GM20431 (cell line): ENCODE data around the gene ZMIZ2.

Experiments
- in situ Hi-C: fragments of 300-500 bp; cut with MseI, MboI; formaldehyde crosslinking; loops from one replicate; pipeline ENCODE4 v1.15.0; 2020; ENCODE audit warnings: low sequenced_read_pairs; ENCODE audit not compliant: unreplicated experiment

ZMIZ2 gene

DNA sequence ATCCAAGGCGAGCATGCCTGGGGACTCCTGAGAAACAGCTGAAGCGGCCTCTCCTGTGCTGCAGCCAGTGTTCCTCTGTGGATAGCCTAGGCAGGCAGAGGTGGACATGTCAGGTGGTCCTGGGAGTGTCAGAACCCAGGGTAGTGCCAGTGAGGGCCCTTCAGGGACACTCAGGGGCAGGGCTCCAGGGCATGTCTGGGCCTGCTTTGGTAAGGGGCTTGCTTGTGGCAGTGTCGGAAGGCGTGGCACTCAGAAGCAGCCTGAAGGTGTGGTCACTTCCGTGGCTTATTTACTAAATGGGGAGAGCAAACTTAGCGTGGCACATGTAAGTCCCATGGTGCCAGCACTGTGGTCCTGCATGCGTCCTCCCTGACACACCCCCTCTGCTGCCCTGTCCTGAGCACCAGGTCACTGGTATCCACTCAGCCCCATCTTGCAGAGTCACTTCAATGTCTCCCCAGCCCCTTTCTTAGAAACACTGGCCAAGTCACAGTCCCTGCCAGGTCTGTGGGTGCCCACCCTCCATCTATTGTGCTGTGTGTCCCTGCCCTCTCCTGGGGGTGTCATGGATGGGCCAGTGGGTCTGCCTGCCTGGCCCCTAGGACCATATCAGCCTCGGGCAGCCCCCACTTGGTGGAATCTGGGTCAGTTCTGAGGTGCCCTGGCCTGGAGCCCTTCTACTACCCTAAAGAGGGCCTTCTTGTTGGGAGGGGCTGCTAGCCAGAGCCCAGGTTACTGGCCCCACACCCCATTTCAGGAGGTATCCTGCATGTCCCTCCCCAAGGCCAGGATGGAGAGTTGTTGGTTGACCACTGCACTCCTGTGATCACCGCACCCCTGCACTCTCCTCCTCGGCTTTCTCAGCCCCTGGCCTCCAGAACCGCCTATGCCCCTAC lies 6.4 kb downstream of the ZMIZ2 start:
- in situ Hi-C loops = no loop called here

DNA sequence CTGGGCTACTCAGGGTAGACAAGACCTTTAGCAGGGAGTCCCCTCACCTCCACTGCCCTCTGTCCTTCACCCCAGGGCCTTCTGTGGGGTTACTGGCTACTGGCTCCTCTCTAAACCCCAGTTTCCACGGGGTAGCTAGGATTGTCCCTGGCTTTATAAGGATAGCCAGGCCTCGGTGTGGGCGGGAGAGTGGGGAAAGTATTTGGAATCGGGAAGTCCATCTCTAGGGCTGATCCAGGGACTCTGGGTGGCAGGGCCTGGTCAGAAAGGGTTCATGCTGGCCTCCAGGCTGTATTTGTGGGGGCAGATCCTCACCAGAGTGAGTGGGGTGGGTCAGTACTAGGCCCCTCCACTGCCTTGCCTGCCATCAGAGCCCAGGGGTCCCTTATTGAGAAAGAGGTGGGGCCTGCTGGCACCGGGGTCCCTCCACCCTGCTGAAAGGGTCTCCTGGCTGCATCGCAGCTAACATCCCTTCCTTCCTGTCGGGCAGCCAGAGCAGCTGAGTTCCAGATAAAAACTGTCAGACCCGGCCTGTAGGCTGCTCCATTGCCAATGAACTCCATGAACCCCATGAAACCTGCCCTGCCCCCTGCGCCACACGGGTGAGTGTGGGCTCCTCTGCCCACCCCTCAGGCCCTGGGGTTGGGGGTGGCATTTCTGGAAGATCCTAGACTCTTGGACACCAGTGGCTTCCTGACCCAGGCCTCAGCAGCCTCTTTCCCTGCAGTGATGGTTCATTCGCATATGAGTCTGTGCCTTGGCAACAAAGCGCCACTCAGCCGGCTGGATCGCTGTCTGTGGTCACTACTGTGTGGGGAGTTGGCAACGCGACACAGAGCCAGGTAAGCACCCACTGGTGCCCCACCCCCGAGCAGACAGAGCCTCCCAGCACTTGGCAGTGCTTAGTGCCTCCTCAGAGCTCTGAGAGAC lies 7.3 kb downstream of the ZMIZ2 start:
- in situ Hi-C loops = no loop called here

DNA sequence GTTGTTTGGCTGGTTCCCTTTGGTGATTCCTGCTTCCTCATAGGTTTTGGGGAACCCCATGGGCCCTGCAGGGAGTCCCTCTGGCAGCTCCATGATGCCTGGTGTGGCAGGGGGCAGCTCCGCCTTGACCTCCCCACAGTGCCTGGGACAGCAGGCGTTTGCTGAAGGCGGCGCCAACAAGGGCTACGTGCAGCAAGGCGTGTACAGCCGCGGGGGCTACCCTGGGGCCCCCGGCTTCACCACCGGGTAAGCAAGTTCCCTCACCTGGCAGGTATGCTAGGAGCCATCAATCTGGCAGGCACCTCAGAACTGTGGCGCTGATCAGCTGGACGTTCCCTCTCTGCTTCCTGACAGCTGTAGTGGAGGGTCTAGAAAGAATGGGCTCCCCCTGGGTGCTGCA lies 8.3 kb downstream of the ZMIZ2 start:
- in situ Hi-C loops = no loop called here

DNA sequence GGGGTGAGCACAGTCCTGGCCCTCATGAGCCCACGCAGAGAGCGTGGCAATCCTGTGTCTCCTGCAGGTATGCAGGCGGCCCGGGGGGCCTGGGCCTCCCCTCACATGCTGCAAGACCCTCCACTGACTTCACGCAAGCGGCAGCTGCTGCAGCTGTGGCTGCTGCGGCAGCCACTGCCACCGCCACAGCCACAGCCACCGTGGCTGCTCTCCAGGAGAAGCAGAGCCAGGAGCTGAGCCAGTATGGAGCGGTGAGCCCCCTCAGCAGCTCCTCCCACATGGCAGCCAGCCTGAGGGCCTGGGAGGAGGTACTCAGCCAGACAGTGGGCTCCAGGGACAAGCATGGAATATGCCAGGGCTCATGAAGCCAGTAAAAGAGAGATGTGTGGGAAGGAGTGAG lies 8.7 kb downstream of the ZMIZ2 start:
- in situ Hi-C loops = no loop called here

DNA sequence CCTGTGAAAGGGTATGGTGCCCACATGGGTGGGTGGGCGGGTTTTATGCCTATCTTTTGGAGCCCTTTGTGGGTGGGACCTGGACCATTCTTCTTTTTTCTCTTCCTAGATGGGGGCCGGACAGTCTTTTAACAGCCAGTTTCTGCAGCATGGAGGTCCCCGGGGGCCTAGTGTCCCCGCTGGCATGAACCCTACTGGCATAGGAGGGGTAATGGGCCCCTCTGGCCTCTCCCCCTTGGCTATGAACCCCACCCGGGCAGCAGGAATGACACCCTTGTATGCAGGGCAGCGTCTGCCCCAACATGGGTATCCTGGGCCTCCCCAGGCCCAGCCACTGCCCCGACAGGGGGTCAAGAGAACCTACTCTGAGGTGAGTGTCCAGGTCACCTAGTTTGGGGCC lies 9.1 kb downstream of the ZMIZ2 start:
- in situ Hi-C loops = no loop called here

DNA sequence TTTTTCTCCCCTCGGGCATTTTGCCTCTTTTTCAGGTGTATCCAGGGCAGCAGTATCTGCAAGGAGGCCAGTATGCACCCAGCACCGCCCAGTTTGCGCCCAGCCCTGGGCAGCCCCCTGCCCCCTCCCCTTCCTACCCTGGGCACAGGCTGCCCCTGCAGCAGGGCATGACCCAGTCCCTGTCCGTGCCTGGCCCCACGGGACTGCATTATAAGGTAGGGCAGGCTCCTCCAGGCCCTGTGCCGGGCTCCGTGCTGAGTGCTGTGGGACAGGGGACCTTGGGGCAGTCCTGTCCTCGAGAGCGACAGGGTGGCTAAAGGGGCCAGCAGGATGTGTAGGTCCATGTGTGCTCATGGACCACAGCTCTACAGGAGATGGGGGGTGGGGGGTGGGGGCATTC lies 10.6 kb downstream of the ZMIZ2 start:
- in situ Hi-C loops = no loop called here

DNA sequence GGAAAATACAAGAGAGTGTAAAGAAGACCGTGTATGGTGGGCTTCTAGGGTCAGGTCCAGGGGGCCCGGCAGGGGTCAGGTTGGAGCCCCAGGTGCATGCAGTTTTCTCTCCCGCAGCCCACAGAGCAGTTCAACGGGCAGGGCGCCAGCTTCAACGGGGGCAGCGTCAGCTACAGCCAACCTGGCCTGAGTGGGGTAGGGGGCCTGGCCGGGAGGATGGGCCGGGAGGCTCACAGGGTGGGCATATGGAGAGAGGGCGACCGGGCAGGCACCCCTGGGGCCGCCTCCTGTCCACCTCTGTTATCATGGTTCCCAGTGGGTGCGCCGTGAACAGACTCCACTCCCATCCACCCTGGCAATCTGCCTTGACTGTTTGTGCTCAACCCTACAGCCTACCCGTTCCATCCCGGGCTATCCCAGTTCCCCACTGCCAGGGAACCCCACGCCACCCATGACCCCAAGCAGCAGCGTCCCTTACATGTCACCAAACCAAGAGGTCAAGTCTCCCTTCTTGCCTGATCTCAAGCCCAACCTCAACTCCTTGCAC lies 11.5 kb downstream of the ZMIZ2 start:
- in situ Hi-C loops = no loop called here

DNA sequence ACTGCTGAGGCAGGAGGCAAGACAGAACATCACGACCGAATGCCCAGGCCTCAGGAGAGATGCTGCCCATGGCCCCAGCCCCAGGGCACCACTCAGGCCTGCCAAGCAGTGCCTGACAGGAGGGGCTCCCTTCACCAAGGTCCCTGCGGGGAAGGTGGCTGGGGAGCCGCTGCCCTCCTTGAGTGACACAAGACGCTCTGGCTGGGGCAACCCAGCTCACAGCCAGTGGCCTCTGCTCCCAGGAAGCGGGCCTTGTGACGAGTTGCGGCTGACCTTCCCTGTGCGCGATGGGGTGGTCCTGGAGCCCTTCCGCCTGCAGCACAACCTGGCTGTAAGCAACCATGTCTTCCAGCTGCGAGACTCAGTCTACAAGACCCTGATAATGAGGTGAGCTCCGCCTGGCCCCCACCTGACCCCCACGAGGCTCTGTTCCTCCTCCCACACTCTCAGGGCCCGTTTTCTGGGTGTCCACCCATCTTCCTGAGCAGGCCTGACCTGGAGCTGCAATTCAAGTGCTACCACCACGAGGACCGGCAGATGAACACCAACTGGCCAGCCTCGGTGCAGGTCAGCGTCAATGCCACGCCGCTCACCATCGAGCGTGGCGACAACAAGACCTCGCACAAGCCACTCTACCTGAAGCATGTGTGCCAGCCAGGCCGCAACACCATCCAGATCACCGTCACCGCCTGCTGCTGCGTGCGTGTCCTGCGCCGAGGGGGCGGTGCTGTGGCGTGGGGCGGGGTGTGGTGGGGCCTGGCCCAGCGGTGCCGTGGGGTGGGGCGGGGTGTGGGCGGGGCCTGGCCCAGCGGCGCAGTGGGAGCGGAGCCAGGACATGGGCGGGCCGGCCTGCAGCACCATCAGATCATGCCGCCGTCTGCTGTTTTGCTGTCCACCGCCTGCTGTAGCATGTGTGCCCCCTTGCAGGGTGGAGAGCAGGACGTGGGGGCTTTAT lies 12.8 kb downstream of the ZMIZ2 start:
- in situ Hi-C loops = no loop called here

DNA sequence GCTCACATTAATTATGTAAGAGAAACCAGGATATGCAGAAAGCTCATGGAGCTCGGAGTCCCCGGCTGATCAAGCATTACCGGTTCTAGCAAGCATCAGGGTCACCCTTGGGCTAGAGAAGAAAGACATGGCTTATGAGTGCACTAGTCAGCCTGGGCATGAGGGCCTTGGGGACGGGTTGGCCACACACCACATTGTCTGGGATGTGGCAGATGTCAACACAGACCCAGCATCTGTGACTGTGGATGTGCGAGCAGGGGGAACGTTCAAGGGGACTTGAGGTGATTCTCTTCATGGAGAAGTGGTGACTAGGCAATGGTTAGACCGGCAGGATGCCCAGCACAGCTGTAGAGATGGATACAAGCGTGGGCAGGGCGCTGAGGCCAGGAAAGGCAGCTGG lies 13.7 kb downstream of the ZMIZ2 start:
- in situ Hi-C loops = no loop called here

DNA sequence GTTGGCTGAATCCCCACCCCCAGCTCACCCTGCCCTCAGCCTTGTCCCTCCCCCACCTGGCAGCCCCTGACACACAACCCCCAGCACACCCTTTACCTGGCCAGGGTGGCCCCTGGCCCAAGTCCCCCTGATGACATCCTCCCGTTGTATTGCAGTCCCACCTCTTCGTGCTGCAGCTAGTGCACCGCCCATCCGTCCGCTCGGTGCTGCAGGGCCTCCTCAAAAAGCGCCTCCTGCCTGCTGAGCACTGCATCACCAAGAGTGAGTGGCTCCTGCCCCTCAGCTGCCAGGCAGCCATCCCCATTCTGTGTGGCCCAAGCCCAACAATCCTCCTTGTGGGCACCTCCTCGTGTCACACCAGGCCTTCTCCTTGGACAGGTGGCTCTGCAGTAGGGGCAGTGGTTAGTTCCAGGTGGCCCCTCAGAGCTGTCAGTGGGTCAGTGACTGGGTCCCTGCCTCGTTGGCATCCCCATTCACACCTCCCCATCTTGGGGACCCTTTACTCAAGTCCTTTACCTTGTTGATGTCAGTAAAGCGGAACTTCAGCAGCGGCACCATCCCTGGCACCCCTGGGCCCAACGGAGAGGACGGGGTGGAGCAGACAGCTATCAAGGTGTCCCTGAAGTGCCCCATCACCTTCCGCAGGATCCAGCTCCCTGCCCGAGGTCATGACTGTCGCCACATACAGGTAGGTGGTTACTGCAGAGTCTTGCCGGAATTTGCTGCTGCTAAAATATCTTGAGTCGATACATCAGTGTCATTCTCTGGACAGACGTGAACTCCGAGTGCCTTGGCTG lies 14.3 kb downstream of the ZMIZ2 start:
- in situ Hi-C loops = no loop called here

DNA sequence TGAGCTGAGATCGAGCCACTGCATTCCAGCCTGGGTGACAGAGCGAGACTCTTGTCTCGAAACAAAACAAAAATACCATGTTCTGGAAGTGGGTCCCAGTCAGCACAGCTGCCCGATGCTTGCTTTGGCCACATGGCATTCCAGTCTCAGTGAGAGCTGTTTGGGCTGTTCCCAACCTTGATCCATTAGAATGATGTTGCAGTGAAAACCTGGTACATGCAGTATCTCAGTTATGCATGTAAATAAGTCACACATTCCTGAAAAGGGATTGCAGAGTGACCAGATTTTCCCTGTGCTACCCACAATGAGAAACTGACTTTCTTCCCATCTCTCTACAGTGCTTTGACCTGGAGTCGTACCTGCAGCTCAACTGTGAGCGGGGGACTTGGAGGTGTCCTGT lies 15.4 kb downstream of the ZMIZ2 start:
- in situ Hi-C loops = no loop called here

DNA sequence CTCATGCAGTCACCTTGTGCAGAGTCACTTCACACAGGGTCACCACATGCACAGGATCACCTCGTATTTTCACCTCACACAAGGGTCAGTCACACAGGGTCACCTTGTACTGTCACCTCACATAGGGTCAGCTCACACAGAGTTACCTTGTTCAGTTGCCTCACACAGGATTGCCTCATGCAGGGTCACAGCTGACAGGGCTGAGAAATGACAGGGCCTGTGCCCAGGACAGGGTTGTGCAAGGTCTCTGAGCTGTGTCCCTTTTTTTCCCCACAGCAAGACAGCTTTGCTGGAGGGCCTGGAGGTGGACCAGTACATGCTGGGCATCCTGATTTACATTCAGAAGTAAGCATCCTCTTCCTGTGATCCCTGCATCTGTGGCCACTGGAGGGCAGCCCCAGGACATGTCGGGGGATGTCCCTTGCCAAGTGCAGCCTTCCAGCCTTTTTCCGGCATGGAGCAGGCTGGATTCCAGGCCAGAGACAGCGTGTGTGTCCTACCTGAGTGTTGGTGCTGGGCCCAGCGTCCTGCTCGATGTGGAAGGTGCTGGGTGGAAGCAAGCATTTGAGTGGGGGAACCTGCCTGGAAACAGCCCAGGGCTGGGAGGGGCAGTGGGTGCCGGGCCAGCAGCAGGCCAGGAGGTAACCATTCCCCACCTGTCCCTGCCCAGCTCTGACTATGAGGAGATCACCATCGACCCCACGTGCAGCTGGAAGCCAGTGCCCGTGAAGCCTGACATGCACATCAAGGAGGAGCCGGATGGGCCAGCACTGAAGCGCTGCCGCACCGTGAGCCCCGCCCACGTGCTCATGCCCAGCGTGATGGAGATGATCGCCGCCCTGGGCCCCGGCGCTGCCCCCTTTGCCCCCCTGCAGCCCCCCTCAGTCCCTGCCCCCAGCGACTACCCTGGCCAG lies 16.3 kb downstream of the ZMIZ2 start:
- in situ Hi-C loops = no loop called here

DNA sequence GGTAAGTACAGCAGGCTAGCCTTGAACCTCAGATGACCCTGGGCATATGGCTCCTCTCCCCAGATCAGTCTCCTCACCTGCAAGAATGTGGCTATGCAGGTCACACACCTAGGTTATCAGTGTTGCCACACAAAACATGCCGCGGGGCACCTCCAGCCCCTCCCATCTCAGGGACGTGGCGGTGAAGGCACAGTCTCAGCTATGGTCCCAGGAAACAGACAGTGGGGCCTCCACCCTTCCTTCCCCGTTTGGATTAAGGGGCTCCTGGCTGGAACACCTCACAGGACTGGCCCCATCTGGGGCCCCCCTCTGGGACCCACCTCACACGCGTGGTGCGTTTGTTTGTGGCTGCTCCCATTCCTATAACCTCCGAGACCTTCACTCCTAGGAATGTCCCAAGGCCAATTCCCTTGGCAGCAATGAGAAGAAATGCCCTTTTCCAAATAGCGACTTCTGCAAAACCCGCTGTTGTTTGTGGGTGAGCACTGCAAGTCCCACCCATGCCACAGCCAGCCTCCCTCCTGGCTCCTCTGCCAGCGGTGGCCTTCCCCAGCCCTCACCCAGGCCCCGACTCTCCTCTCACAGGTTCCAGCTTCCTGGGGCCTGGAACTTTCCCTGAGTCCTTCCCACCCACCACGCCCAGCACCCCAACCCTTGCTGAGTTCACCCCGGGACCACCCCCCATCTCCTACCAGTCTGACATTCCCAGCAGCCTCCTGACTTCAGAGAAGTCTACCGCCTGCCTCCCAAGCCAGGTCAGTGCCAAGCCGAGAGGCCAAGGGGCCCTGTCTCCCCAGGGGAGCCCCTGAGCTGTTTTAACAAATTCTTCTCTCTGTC lies 17.1 kb downstream of the ZMIZ2 start:
- in situ Hi-C loops = no loop called here

DNA sequence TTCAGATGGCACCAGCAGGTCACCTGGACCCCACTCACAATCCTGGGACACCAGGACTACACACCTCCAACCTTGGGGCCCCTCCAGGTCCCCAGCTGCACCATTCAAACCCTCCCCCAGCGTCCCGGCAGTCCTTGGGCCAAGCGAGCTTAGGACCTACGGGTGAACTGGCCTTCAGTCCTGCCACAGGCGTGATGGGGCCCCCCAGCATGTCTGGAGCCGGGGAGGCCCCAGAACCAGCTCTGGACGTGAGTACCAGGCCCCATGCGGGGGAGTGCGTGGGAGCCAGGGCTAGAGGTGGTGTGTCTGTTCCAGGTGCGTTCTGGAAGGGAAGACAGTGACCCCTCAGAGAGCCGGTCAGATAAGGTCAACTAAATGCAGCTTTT lies 17.8 kb downstream of the ZMIZ2 start:
- in situ Hi-C loops = no loop called here

DNA sequence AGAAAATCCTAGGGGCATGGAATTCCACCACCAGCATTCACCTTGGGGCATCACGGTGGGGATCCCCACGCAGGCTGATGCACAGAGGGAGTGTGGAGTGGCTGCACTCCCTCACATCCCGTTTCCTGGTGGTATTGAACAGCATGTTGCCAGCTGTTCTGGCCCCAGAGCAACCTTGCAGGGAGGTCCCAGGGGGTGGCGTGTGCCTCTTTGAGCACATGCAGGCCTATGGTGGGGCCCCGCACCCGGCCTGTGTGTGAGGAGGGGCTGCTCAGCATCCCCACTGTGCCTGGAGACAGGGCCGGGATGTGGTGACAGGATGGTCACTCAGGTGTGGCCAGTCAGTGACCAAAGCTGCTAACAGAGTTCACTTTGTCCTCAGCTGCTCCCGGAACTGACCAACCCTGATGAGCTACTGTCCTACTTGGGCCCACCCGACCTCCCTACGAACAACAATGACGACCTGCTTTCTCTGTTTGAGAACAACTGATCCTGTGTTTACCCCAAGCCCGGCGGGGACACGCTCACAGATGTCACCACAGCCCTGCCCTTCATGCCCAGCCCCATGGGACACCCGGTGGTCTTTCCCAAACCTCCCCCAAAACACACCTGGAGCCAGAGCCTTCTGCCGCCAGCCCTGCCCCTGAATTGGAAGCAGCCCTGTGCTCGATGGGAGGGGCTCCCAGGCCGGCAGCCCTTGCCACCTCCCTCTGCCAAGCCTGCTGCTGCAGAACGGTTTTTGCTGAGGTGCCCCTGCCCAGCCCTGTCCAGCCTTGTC lies 18.7 kb downstream of the ZMIZ2 start:
- in situ Hi-C loops = no loop called here

DNA sequence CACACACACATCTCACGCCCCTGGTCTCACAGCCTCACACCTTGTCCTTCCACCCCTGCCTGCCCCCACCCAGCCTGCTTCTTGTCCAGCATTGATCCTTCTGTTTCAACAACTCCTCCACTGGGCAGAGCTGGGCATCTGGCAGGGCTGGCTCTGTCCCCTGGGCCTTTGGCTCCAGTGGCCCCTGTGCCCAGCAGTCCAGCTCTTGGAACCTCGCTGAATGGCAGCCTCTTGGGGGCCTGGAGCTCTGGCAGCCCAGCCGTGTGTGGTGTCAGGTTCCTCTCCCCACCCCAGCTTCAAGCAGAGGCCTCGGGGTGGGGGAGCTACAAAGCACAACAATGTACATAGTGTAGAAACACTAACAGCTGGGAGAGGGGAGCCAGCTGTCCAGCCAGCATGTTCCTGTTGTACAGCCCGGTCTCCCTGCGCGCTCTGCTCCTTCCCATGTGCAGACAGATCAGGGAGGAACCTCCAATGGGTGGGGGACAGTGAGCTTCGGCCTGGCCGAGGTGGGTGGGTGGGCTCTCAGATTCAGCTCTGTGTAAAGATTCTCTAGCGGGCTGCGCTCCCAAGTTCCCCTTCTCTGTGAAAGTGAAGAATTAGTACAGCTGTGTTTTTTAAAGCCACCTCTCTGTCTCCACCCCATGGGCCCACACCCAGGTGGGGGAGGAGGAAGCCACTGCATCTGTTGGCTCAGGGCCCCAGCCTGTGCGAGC lies 19.4 kb downstream of the ZMIZ2 start:
- in situ Hi-C loops = no loop called here
